Measurements from ENCODE around the gene TSPYL4.

GRCh38 chr6:116208056-116208785, 45.7 kb downstream of the TSPYL4 start:
- no peak for TF ChIP-seq EZH2 (IDR thresholded peaks at IDR 0.05)
- TF ChIP-seq CTCF (IDR thresholded peaks at IDR 0.05 in 2 of 3, conservative IDR thresholded peaks at IDR 0.05 in 1 of 3; ENCODE audit: borderline replicate concordance in 1 of 3, insufficient read depth in 1 of 3, low read depth in 2 of 3, low read length in 2 of 3): no peak
- TF ChIP-seq SIN3A (IDR thresholded peaks at IDR 0.05; ENCODE audit: low read depth): no peak
- no peak for TF ChIP-seq POLR2A (IDR thresholded peaks at IDR 0.05; ENCODE audit: borderline replicate concordance, extremely low read depth, insufficient read depth, insufficient read length)
- no peak for TF ChIP-seq ATF3 (IDR thresholded peaks at IDR 0.05)
- no peak for TF ChIP-seq EZH2phosphoT487 (IDR thresholded peaks at IDR 0.05; ENCODE audit: borderline replicate concordance)

Measured in HCT116 (cell line).